Astrocyte of the spinal cord (primary cell): ENCODE data around the gene SLAIN1.

Experiments
- DNase-seq: peaks from one replicate; pipeline ENCODE4 v3.0.0; 2011; ENCODE audit warnings: low read depth, low spot score
- H3K4me3 ChIP-seq: 2 replicates; pipeline ENCODE4 v1.5.1; 2011; ENCODE audit warnings: low read depth, mild to moderate bottlenecking, low read length, moderate library complexity
- CTCF ChIP-seq: IDR thresholded peaks from 2 replicates; pipeline ENCODE4 v1.5.1; 2012; ENCODE audit warnings: low read depth, mild to moderate bottlenecking, low read length, inconsistent platforms
- in situ Hi-C: cut with HindIII; loops from 2 replicates; pipeline ENCODE4 v1.10.0; 2017; ENCODE audit warnings: low sequenced_read_pairs

SLAIN1 gene

GRCh38 chr13:77724092-77724491 lies 26.6 kb downstream of the SLAIN1 start:
- no peak for TF ChIP-seq CTCF
- no peak for DNase-seq
- in situ Hi-C loops, result no loop called here
- H3K4me3 ChIP-seq, result no peak overlapping the region

- TF ChIP-seq CTCF, result no peak
- in situ Hi-C loops, result no loop called here
- no peak overlapping the region for H3K4me3 ChIP-seq
- DNase-seq, result no peak
Observed at GRCh38 chr13:77725071-77725470, 27.6 kb downstream of the SLAIN1 start.

DNA sequence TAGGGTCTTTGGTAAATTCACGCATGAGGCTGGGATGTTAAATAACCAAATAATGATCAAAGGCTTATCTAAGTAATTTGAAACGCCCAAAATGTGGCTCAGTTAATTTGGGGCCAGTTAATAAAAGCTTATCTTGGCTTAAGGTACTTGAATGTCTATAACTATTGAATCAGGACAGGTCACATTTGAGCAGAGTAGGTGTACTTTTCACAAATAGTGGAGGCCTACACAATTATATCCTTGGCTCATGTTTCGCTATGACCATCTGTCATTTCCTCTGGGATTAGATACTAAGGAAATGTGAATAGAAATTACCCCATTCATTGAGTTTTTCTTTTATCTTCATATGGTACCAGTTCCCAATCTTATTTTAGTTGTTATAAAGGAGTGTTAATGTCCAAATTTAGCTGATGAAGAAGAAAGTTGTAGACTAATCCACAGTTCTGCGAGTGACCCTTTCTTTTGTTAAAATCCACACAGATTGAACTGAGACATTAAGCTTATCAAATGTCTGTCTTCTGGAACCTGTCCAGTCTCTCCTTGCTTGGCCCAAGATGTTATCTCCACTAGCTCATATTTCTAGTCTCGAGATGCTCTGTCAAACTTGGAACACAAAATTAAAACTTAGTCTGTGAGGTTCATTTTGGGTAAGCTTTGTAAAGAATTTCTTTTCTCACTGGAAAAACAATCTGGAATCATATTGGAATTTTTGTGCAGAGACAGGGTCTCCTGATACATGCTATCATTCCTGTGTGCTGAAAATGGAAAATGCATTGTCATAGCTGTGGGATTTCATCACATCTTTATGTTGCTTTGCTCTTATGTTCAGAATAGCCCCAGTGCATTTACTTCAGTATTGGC lies 31.0 kb downstream of the SLAIN1 start:
- no peak for TF ChIP-seq CTCF
- in situ Hi-C loops, result no loop called here
- DNase-seq, result no peak
- no peak overlapping the region for H3K4me3 ChIP-seq

GRCh38 chr13:77729502-77730221 lies 32.2 kb downstream of the SLAIN1 start:
- no peak for DNase-seq
- no peak for TF ChIP-seq CTCF
- in situ Hi-C loops, result no loop called here
- no peak overlapping the region for H3K4me3 ChIP-seq

- no peak for TF ChIP-seq CTCF
- DNase-seq, result no peak
- in situ Hi-C loops, result no loop called here
- H3K4me3 ChIP-seq, result no peak overlapping the region
Observed at GRCh38 chr13:77730572-77730971, 33.1 kb downstream of the SLAIN1 start.

DNA sequence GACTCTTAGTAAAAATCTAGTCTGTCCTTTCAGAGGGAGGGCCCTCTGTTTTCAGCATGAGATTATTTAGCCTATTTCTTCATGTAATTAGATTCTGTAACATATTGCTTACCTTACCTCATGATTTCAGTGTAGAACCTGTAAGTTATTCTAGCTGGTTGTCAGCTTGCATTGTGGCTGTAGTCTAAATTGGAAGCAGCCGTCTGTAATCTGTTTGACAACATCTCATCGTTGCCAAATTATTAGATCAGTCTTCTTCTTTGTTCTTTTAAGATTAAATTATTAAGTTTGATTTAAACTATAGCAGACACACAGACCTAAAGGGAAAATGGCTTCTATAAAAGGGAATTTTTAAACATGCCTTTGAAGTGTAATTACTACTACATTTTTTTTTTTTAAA lies 34.8 kb downstream of the SLAIN1 start:
- in situ Hi-C loops, result no loop called here
- no peak overlapping the region for H3K4me3 ChIP-seq
- TF ChIP-seq CTCF, result no peak
- DNase-seq, result no peak
